ENCODE results near the gene SHROOM4.

SHROOM4 gene

GRCh38 chrX:50648156-50648555 lies 165.8 kb downstream of the SHROOM4 start:
- TF ChIP-seq CTCF (conservative IDR thresholded peaks at IDR 0.05; ENCODE audit: low read depth, low read length), result no peak
- H3K4me3 ChIP-seq (ENCODE audit: low read length), result no peak overlapping the region
- DNase-seq (ENCODE audit: low read depth), result peak; percentile 10

- no peak for TF ChIP-seq CTCF (conservative IDR thresholded peaks at IDR 0.05; ENCODE audit: low read depth, low read length)
- H3K4me3 ChIP-seq (ENCODE audit: low read length), result no peak overlapping the region
- no peak for DNase-seq (ENCODE audit: low read depth)
Observed at GRCh38 chrX:50644496-50644895, 169.5 kb downstream of the SHROOM4 start.

- no peak for DNase-seq (ENCODE audit: low read depth)
- no peak for TF ChIP-seq CTCF (conservative IDR thresholded peaks at IDR 0.05; ENCODE audit: low read depth, low read length)
- no peak overlapping the region for H3K4me3 ChIP-seq (ENCODE audit: low read length)
Observed at GRCh38 chrX:50643525-50644137, 170.4 kb downstream of the SHROOM4 start.

GRCh38 chrX:50638123-50638522 lies 175.9 kb downstream of the SHROOM4 start:
- no peak for TF ChIP-seq CTCF (conservative IDR thresholded peaks at IDR 0.05; ENCODE audit: low read depth, low read length)
- H3K4me3 ChIP-seq (ENCODE audit: low read length), result no peak overlapping the region
- no peak for DNase-seq (ENCODE audit: low read depth)

- H3K4me3 ChIP-seq (ENCODE audit: low read length), result no peak overlapping the region
- TF ChIP-seq CTCF (conservative IDR thresholded peaks at IDR 0.05; ENCODE audit: low read depth, low read length), result no peak
- DNase-seq (ENCODE audit: low read depth), result no peak
Observed at GRCh38 chrX:50635817-50636365, 178.1 kb downstream of the SHROOM4 start.

GRCh38 chrX:50635162-50635561 lies 178.8 kb downstream of the SHROOM4 start:
- H3K4me3 ChIP-seq (ENCODE audit: low read length), result no peak overlapping the region
- no peak for DNase-seq (ENCODE audit: low read depth)
- no peak for TF ChIP-seq CTCF (conservative IDR thresholded peaks at IDR 0.05; ENCODE audit: low read depth, low read length)

GRCh38 chrX:50629774-50630173 lies 184.2 kb downstream of the SHROOM4 start:
- H3K4me3 ChIP-seq (ENCODE audit: low read length), result no peak overlapping the region
- DNase-seq (ENCODE audit: low read depth), result no peak
- TF ChIP-seq CTCF (conservative IDR thresholded peaks at IDR 0.05; ENCODE audit: low read depth, low read length), result no peak

All from retinal pigment epithelial cell (primary cell).